ENCODE data around the gene TNC.

Gene TNC

GRCh38 chr9:115146581-115147021, 28.6 kb upstream of the TNC start:
- Histone ChIP-seq H3K27me3 (ENCODE audit: control insufficient read depth, insufficient read depth, low read length) (no peaks in the 10 kb centered on the region), H3K36me3 (ENCODE audit: control insufficient read depth, insufficient read depth, low read length) (no peaks in the 10 kb centered on the region), H3K27ac (ENCODE audit: low read depth, low read length) (peak overlapping the region; percentile 95), H3K4me3 (ENCODE audit: low read length) (no peak overlapping the region), H3K9ac (ENCODE audit: low read length) (no peak overlapping the region), H3K4me1 (ENCODE audit: control insufficient read depth, insufficient read depth, low read length) (peaks cover 11% of the 10 kb centered on the region)

DNA sequence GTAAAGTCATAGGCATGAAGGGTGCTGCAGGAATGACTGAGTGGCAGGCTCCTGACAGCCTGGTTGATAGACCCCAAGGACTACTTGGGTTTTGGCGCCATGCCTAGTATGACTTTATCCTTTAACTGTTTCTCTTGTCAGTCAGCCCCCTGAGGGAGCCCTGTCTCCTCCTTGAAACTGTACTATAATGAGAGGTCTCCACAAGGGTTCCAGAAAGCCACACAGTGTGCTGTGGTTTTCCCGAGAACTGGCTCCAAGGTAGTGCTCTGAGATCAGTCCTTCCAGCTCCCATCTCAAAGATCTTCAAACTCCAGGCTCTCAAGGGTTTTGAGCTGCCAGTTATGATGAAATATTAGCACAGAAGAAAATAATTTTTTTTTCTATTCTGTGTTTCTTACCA, 26.7 kb upstream of the TNC start:
- Histone ChIP-seq H3K4me3 (ENCODE audit: low read length) (no peak overlapping the region), H3K27ac (ENCODE audit: low read depth, low read length) (peak overlapping the region; percentile 18), H3K4me1 (ENCODE audit: control insufficient read depth, insufficient read depth, low read length) (peaks cover 11% of the 10 kb centered on the region), H3K36me3 (ENCODE audit: control insufficient read depth, insufficient read depth, low read length) (no peaks in the 10 kb centered on the region), H3K27me3 (ENCODE audit: control insufficient read depth, insufficient read depth, low read length) (no peaks in the 10 kb centered on the region), H3K9ac (ENCODE audit: low read length) (no peak overlapping the region)

DNA sequence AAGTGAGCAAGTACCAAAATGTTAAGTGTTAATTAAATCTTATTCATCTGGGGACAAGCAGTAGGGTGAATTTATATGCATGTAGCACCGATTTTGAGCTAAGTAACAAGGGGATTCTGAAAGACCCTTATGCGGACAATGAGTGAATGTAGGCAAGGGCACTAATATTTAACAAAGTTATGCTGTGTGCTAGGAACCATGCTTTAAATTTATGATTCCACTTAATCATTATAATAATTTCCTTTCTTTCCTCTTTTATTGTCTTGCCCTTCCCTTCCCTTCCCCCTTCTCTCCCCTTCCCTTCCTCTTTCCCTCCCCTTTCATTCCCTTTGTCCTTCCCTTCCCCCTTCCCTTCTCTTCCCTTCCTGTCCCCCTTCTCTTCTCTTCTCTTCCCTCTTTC, 25.7 kb upstream of the TNC start:
- Histone ChIP-seq H3K4me1 (ENCODE audit: control insufficient read depth, insufficient read depth, low read length) (peaks cover 11% of the 10 kb centered on the region), H3K36me3 (ENCODE audit: control insufficient read depth, insufficient read depth, low read length) (no peaks in the 10 kb centered on the region), H3K27ac (ENCODE audit: low read depth, low read length) (no peak overlapping the region), H3K9ac (ENCODE audit: low read length) (no peak overlapping the region), H3K4me3 (ENCODE audit: low read length) (no peak overlapping the region), H3K27me3 (ENCODE audit: control insufficient read depth, insufficient read depth, low read length) (no peaks in the 10 kb centered on the region)

DNA sequence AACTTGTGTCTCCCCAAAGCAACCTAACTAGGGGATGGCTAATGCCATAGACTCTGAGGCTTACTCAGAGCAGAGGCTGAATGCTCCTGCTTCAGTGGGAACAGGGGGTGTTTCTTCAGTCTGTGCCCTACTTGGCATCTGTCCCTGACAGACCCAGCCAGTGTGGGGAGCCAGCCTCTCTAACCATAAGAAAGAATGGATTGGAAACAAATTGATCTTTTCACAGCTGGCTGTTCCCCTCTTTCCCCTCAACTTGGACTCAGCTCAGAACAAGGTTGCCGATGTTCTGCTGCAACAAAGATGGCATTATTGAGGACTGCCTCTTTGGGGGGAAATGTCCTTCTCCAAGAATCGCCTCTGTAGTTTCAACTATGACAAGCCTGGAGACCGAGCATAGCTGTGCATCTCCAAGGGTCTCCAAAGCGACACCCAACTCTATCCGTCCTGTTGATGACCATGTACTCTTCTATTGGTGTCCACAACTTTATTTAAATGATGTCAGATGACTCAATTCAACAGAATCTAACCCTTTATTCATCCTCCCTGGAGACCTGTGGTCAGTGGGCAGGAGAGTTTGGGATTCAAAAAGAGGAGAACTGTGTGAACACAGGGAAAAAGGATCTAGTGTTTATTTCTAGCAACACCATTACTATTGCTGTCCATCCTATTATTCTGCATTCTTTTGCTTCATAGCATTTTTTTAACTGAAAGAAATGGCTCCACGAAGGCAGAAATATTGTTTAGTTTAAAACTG, 24.7 kb upstream of the TNC start:
- no peak overlapping the region for H3K27ac ChIP-seq (ENCODE audit: low read depth, low read length)

DNA sequence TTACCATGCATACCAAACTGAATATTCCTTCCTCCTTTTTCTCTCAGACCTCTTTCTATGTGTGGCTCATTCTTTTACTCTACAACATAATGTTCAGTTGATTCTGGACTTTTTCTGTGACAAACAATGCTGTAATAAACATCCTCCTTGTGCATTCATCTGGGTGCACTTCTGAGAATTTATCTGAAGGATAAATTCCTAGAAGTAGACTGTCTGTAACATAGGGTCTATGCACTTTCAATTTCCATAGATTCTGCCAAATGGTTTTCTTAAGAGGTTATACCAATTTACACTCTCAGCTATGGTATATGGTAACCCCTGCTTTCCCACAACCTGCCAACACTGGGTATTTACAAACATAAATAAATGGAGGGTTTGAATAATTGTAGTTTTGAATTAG, 24.1 kb upstream of the TNC start:
- no peak overlapping the region for H3K9ac ChIP-seq (ENCODE audit: low read length)
- H3K4me3 ChIP-seq (ENCODE audit: low read length): no peak overlapping the region
- H3K27me3 ChIP-seq (ENCODE audit: control insufficient read depth, insufficient read depth, low read length): no peaks in the 10 kb centered on the region
- no peak overlapping the region for H3K27ac ChIP-seq (ENCODE audit: low read depth, low read length)
- H3K36me3 ChIP-seq (ENCODE audit: control insufficient read depth, insufficient read depth, low read length): no peaks in the 10 kb centered on the region
- peaks cover 7% of the 10 kb centered on the region for H3K4me1 ChIP-seq (ENCODE audit: control insufficient read depth, insufficient read depth, low read length)

More for the DNA sequence above, 24.7 kb upstream of the TNC start:
- no peaks in the 10 kb centered on the region for H3K36me3 ChIP-seq (ENCODE audit: control insufficient read depth, insufficient read depth, low read length)
- H3K4me1 ChIP-seq (ENCODE audit: control insufficient read depth, insufficient read depth, low read length): peaks cover 11% of the 10 kb centered on the region
- H3K27me3 ChIP-seq (ENCODE audit: control insufficient read depth, insufficient read depth, low read length): no peaks in the 10 kb centered on the region
- H3K4me3 ChIP-seq (ENCODE audit: low read length): no peak overlapping the region
- no peak overlapping the region for H3K9ac ChIP-seq (ENCODE audit: low read length)

GRCh38 chr9:115141612-115142011, 23.7 kb upstream of the TNC start:
- peaks cover 8% of the 10 kb centered on the region for H3K4me1 ChIP-seq (ENCODE audit: control insufficient read depth, insufficient read depth, low read length)
- no peak overlapping the region for H3K27ac ChIP-seq (ENCODE audit: low read depth, low read length)
- no peaks in the 10 kb centered on the region for H3K27me3 ChIP-seq (ENCODE audit: control insufficient read depth, insufficient read depth, low read length)
- no peak overlapping the region for H3K4me3 ChIP-seq (ENCODE audit: low read length)
- no peak overlapping the region for H3K9ac ChIP-seq (ENCODE audit: low read length)
- no peaks in the 10 kb centered on the region for H3K36me3 ChIP-seq (ENCODE audit: control insufficient read depth, insufficient read depth, low read length)

GRCh38 chr9:115138151-115138550, 20.2 kb upstream of the TNC start:
- Histone ChIP-seq H3K9ac (ENCODE audit: low read length) (no peak overlapping the region), H3K4me1 (ENCODE audit: control insufficient read depth, insufficient read depth, low read length) (peaks cover 20% of the 10 kb centered on the region), H3K36me3 (ENCODE audit: control insufficient read depth, insufficient read depth, low read length) (no peaks in the 10 kb centered on the region), H3K27me3 (ENCODE audit: control insufficient read depth, insufficient read depth, low read length) (no peaks in the 10 kb centered on the region), H3K4me3 (ENCODE audit: low read length) (no peak overlapping the region), H3K27ac (ENCODE audit: low read depth, low read length) (no peak overlapping the region)

DNA sequence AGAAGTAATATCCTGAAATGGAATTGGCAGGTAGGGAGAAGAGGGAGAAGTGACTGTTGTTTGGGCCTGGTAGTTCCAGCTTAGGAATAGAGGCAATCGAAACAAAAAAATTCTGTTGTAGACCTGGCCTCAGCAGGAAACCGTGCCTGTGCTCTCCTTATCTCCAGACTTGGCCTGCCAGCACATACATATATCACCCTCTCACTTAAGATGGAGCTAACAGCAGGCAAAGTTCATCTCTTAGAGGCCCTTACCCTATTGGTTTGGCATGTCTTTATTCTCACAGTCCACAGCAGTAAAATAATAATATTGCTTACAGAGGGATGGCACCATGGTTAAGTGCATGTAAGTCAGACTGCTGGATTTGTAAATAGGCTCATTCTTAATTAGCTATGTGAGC, 19.6 kb upstream of the TNC start:
- Histone ChIP-seq H3K4me1 (ENCODE audit: control insufficient read depth, insufficient read depth, low read length) (peaks cover 20% of the 10 kb centered on the region), H3K4me3 (ENCODE audit: low read length) (no peak overlapping the region), H3K27ac (ENCODE audit: low read depth, low read length) (no peak overlapping the region), H3K9ac (ENCODE audit: low read length) (no peak overlapping the region), H3K36me3 (ENCODE audit: control insufficient read depth, insufficient read depth, low read length) (no peaks in the 10 kb centered on the region), H3K27me3 (ENCODE audit: control insufficient read depth, insufficient read depth, low read length) (no peaks in the 10 kb centered on the region)

DNA sequence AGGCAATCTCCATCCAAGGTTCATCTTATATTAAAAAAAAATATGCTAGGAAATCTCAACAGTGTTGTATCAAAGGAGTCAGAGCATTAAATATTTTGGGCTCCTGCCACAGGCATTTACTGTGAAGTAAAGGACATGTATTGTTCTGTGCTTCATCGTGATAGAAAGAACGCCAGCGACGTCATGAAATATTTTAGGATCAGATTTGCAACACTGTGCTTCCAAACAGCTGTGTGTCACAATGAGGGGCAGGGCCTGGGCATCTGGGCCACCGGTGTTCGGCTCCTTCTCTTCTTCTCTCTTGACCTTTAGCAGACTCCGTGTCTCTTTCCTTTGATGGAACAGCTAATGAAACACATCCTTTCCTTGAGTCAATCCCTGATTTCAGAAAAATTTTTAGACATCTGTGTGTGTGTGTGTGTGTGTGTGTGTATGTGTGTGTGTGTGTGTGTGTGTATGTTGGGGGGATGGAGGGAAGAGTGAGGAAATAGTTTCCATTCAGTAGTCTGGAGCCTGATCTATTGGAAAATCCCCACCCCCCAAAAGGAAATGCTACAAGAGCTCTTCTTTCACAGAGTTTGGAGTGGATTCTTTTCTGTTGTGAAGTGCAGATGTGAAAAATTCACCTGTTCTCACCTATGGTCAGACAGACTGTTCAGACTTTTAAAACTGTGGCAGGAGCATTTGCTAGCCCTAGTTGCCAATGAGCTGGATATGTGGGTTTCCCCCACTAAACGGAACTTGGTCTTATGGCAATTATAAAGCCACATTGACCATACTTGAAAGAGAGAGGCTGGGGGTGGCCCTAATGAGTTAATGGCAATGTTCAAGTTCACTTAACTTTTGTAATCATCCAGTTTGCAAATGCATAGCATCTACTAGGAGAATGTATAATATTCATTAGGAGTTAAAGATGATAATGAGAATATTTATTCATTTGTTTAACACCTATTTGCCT, 18.1 kb upstream of the TNC start:
- H3K4me1 ChIP-seq (ENCODE audit: control insufficient read depth, insufficient read depth, low read length): peaks cover 20% of the 10 kb centered on the region
- H3K4me3 ChIP-seq (ENCODE audit: low read length): no peak overlapping the region
- no peak overlapping the region for H3K9ac ChIP-seq (ENCODE audit: low read length)
- H3K27me3 ChIP-seq (ENCODE audit: control insufficient read depth, insufficient read depth, low read length): no peaks in the 10 kb centered on the region
- no peaks in the 10 kb centered on the region for H3K36me3 ChIP-seq (ENCODE audit: control insufficient read depth, insufficient read depth, low read length)
- peak overlapping the region; percentile 72 for H3K27ac ChIP-seq (ENCODE audit: low read depth, low read length)

DNA sequence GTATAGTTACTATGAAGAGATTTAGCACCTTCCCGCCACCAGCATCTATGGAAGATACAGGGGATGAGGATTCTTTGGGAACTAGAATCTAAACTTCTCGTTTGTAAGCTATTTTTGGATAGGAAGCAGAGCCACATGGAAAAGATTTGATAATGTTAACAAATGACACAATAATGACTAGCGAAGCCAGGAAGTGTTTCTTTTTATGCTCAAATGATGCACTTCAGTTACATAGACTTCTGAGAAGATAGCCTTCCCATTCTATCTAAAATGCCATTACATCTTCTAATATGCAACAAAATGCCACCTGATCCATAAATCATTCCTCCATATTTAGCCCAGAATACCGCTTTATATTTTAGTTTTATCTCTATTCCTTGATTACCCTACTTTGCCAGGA, 17.0 kb upstream of the TNC start:
- Histone ChIP-seq H3K4me3 (ENCODE audit: low read length) (no peak overlapping the region), H3K4me1 (ENCODE audit: control insufficient read depth, insufficient read depth, low read length) (peaks cover 20% of the 10 kb centered on the region), H3K9ac (ENCODE audit: low read length) (no peak overlapping the region), H3K27me3 (ENCODE audit: control insufficient read depth, insufficient read depth, low read length) (no peaks in the 10 kb centered on the region), H3K27ac (ENCODE audit: low read depth, low read length) (peak overlapping the region; percentile 72), H3K36me3 (ENCODE audit: control insufficient read depth, insufficient read depth, low read length) (no peaks in the 10 kb centered on the region)

GRCh38 chr9:115133649-115134048, 15.7 kb upstream of the TNC start:
- Histone ChIP-seq H3K36me3 (ENCODE audit: control insufficient read depth, insufficient read depth, low read length) (no peaks in the 10 kb centered on the region), H3K4me3 (ENCODE audit: low read length) (no peak overlapping the region), H3K27ac (ENCODE audit: low read depth, low read length) (peak overlapping the region; percentile 2), H3K4me1 (ENCODE audit: control insufficient read depth, insufficient read depth, low read length) (peaks cover 20% of the 10 kb centered on the region), H3K9ac (ENCODE audit: low read length) (no peak overlapping the region), H3K27me3 (ENCODE audit: control insufficient read depth, insufficient read depth, low read length) (no peaks in the 10 kb centered on the region)

DNA sequence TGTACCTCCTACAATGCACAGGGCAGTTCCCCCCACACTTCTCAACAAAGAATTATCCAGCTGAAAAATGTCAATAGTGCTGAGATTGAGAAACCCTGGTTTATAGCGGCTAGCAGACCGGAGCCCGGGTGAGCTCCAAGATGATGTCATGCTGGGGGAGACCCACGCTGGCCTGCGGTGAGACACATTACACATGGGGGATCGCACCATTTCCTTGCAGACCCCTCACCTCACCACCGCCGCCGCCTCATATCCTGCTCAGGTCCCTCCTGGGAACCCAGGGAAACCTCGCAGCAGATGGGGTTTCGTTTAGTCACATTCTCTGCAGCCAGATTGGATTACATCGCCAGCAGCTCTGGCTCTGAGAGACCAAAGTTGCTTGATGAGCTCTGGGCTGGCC, 14.7 kb upstream of the TNC start:
- Histone ChIP-seq H3K27me3 (ENCODE audit: control insufficient read depth, insufficient read depth, low read length) (no peaks in the 10 kb centered on the region), H3K4me1 (ENCODE audit: control insufficient read depth, insufficient read depth, low read length) (peaks cover 20% of the 10 kb centered on the region), H3K4me3 (ENCODE audit: low read length) (no peak overlapping the region), H3K36me3 (ENCODE audit: control insufficient read depth, insufficient read depth, low read length) (no peaks in the 10 kb centered on the region), H3K27ac (ENCODE audit: low read depth, low read length) (no peak overlapping the region), H3K9ac (ENCODE audit: low read length) (no peak overlapping the region)

Data from rectal smooth muscle tissue (tissue), 1 donor.